NB4 (cell line): Measurements from ENCODE around the gene USP17L27.
"Not testable (repeated sequence)": the region's sequence is repeated elsewhere in the genome, so short reads cannot be mapped to it uniquely, and the experiment has no call there.

Experiments
- CTCF ChIP-seq: IDR thresholded peaks from one replicate; pipeline ENCODE4 v1.5.1; 2012; ENCODE audit warnings: low read depth, low read length
- MAX ChIP-seq: IDR thresholded peaks from 2 replicates; pipeline ENCODE4 v1.6.1; 2011; ENCODE audit warnings: low read depth, low read length
- MYC ChIP-seq: IDR thresholded peaks from 2 replicates; pipeline ENCODE4 v1.6.1; 2011; ENCODE audit warnings: low read depth, low read length
- POLR2A ChIP-seq: IDR thresholded peaks from 2 replicates; pipeline ENCODE4 v1.6.1; 2011; ENCODE audit warnings: mild to moderate bottlenecking; ENCODE audit not compliant: insufficient read length; ENCODE audit errors: extremely low read depth

- not testable (repeated sequence) for TF ChIP-seq CTCF, MAX, POLR2A, MYC
Observed at GRCh38 chr4:9339103-9339502, 4.8 kb upstream of the USP17L27 start, which contains the start of gene USP17L5.
